IMR-90 (cell line): ENCODE results near the gene CDC73. TPM values are rescaled to one million over a fixed set of nuclear protein-coding genes. Genes with fewer than 3 reads are reported as not detected.

Experiments used
- ATAC-seq: fragments of 200-7000 bp; cut with Tn5 transposase; 2 replicates; pipeline ENCODE4 v1.9.1; 2020; ENCODE audit warnings: low read depth, mild to moderate bottlenecking, moderate library complexity
- BruUV-seq: library from RNA; stranded (reverse); fragments of 400-500 nt; replicated peaks from 2 replicates; lab custom pipeline; 2021; lab: Mats Ljungman, UMichigan
- CTCF ChIA-PET: fragments of 300-600 bp; formaldehyde crosslinking; extraction: SDS; loops from one replicate; lab custom pipeline; 2021; ENCODE audit warnings: antibody characterized with exemption; lab: Yijun Ruan, JAX
- POLR2A ChIA-PET: fragments of 300-600 bp; sonication (Branson Sonifier 250); formaldehyde crosslinking; loops from one replicate; lab custom pipeline; 2022; ENCODE audit warnings: antibody characterized with exemption; ENCODE audit not compliant: unreplicated experiment; lab: Charles Lee
- DNase-seq: peaks from one replicate; pipeline ENCODE4 v3.0.0; 2013
- H2AFZ ChIP-seq: replicated peaks from 2 replicates; pipeline ENCODE3; 2013; ENCODE audit warnings: low read length, mild to moderate bottlenecking; ENCODE audit not compliant: poor library complexity
- H2AK5ac ChIP-seq: 2 replicates; pipeline ENCODE4 v1.6.1; 2013; ENCODE audit warnings: low read depth, low read length, inconsistent platforms
- H2AK9ac ChIP-seq: replicated peaks from 2 replicates; pipeline ENCODE3; 2013; ENCODE audit warnings: mild to moderate bottlenecking, low read depth, low read length, moderate library complexity; ENCODE audit not compliant: poor library complexity
- H2BK120ac ChIP-seq: 2 replicates; pipeline ENCODE4 v1.6.1; 2013; ENCODE audit warnings: low read depth, low read length, inconsistent platforms
- H2BK15ac ChIP-seq: 3 replicates; pipeline ENCODE4 v1.6.1; 2013; ENCODE audit warnings: low read depth, low read length, inconsistent platforms
- H2BK20ac ChIP-seq: 2 replicates; pipeline ENCODE4 v1.6.1; 2013; ENCODE audit warnings: low read depth, mild to moderate bottlenecking, inconsistent platforms, low read length, moderate library complexity
- H2BK5ac ChIP-seq: 2 replicates; pipeline ENCODE4 v1.6.1; 2013; ENCODE audit warnings: mild to moderate bottlenecking, low read depth, low read length, inconsistent platforms; ENCODE audit not compliant: poor library complexity, severe bottlenecking
- H3K14ac ChIP-seq: replicated peaks from 2 replicates; pipeline ENCODE4 v1.6.1; 2013; ENCODE audit warnings: low read depth, low read length, inconsistent platforms
- H3K18ac ChIP-seq: 2 replicates; pipeline ENCODE4 v1.6.1; 2013; ENCODE audit warnings: low read depth, low read length, control low read depth
- H3K23ac ChIP-seq: 2 replicates; pipeline ENCODE4 v1.6.1; 2013; ENCODE audit warnings: low read depth, low read length, inconsistent platforms
- H3K27ac ChIP-seq: 2 replicates; pipeline ENCODE4 v1.5.1; 2013; ENCODE audit warnings: mild to moderate bottlenecking, control low read depth, low read length; ENCODE audit not compliant: insufficient read depth
- H3K27me3 ChIP-seq: 2 replicates; pipeline ENCODE4 v1.6.1; 2013; ENCODE audit warnings: low read length; ENCODE audit not compliant: control insufficient read depth, insufficient read depth
- H3K36me3 ChIP-seq: 2 replicates; pipeline ENCODE4 v1.6.1; 2013; ENCODE audit warnings: low read length, mixed read lengths; ENCODE audit not compliant: control insufficient read depth, insufficient read depth
- H3K4ac ChIP-seq: 2 replicates; pipeline ENCODE4 v1.6.1; 2013; ENCODE audit warnings: low read depth, low read length, inconsistent platforms
- H3K4me1 ChIP-seq: 2 replicates; pipeline ENCODE4 v1.6.1; 2013; ENCODE audit warnings: low read length, mixed read lengths; ENCODE audit not compliant: control insufficient read depth, insufficient read depth
- H3K4me2 ChIP-seq: 2 replicates; pipeline ENCODE4 v1.6.1; 2013; ENCODE audit warnings: low read depth, mild to moderate bottlenecking, control low read depth, low read length, moderate library complexity
- H3K4me3 ChIP-seq: 2 replicates; pipeline ENCODE4 v1.5.1; 2013; ENCODE audit warnings: low read depth, mild to moderate bottlenecking, control low read depth, low read length, moderate library complexity; ENCODE audit not compliant: insufficient read depth
- H3K56ac ChIP-seq: 2 replicates; pipeline ENCODE4 v1.6.1; 2013; ENCODE audit warnings: low read length, inconsistent platforms; ENCODE audit not compliant: insufficient read depth; ENCODE audit errors: extremely low read depth
- H3K79me1 ChIP-seq, 2 experiments: 2 replicates each; pipeline ENCODE4 v1.6.1; 2013; ENCODE audit warnings: low read length in 2 of 2, inconsistent platforms in 1 of 2, low read depth in 1 of 2
- H3K9ac ChIP-seq: 2 replicates; pipeline ENCODE4 v1.6.1; 2013; ENCODE audit warnings: low read depth, low read length, control low read depth
- H3K9me1 ChIP-seq: 2 replicates; pipeline ENCODE4 v1.6.1; 2013; ENCODE audit warnings: low read length, inconsistent platforms; ENCODE audit not compliant: insufficient read depth
- H3K9me3 ChIP-seq: 2 replicates; pipeline ENCODE4 v1.6.1; 2013; ENCODE audit warnings: low read length; ENCODE audit not compliant: control insufficient read depth, insufficient read depth
- H4K20me1 ChIP-seq: 2 replicates; pipeline ENCODE4 v1.6.1; 2013; ENCODE audit warnings: low read length, inconsistent platforms; ENCODE audit not compliant: insufficient read depth
- H4K5ac ChIP-seq: 2 replicates; pipeline ENCODE4 v1.6.1; 2013; ENCODE audit warnings: mild to moderate bottlenecking, low read depth, low read length, control low read depth
- H4K8ac ChIP-seq, 2 experiments: 2 replicates each; pipeline ENCODE4 v1.6.1; 2013; ENCODE audit warnings: low read depth in 2 of 2, low read length in 2 of 2, control low read depth in 1 of 2, inconsistent platforms in 1 of 2
- H4K91ac ChIP-seq: 2 replicates; pipeline ENCODE4 v1.6.1; 2013; ENCODE audit warnings: low read depth, low read length, inconsistent platforms; ENCODE audit not compliant: insufficient read depth
- BHLHE40 ChIP-seq: fragments of 150-350 bp; IDR thresholded peaks from 2 replicates; pipeline ENCODE4 v1.6.1; 2016; ENCODE audit warnings: mild to moderate bottlenecking, low read depth, low read length
- CEBPB ChIP-seq: IDR thresholded peaks from 2 replicates; pipeline ENCODE4 v1.6.1; 2012; ENCODE audit warnings: low read depth, low read length, improper control_type of control experiment
- CHD1 ChIP-seq: IDR thresholded peaks from 2 replicates; pipeline ENCODE4 v1.6.1; 2012; ENCODE audit warnings: low read depth, low read length, improper control_type of control experiment
- FOS ChIP-seq: fragments of 150-350 bp; IDR thresholded peaks from 2 replicates; pipeline ENCODE4 v1.6.1; 2016; ENCODE audit warnings: low read depth, low read length
- MAFK ChIP-seq: IDR thresholded peaks from 2 replicates; pipeline ENCODE4 v1.6.1; 2012; ENCODE audit warnings: low read depth, low read length, improper control_type of control experiment
- MAZ ChIP-seq: IDR thresholded peaks from 2 replicates; pipeline ENCODE4 v1.6.1; 2012; ENCODE audit warnings: low read depth, mild to moderate bottlenecking, low read length, improper control_type of control experiment, moderate library complexity, borderline replicate concordance
- MXI1 ChIP-seq: IDR thresholded peaks from 2 replicates; pipeline ENCODE4 v1.6.1; 2012; ENCODE audit warnings: low read depth, mild to moderate bottlenecking, low read length, moderate library complexity, borderline replicate concordance
- NFE2L2 ChIP-seq: fragments of 150-350 bp; IDR thresholded peaks from 2 replicates; pipeline ENCODE4 v1.6.1; 2016; ENCODE audit warnings: low read depth, mild to moderate bottlenecking, low read length
- POLR2A ChIP-seq: IDR thresholded peaks from 2 replicates; pipeline ENCODE4 v1.6.1; 2012; ENCODE audit warnings: mild to moderate bottlenecking, low read depth, low read length
- RAD21 ChIP-seq: IDR thresholded peaks from 2 replicates; pipeline ENCODE4 v1.6.1; 2012; ENCODE audit warnings: low read length, improper control_type of control experiment
- RCOR1 ChIP-seq: IDR thresholded peaks from 2 replicates; pipeline ENCODE4 v1.6.1; 2012; ENCODE audit warnings: mild to moderate bottlenecking, low read length, improper control_type of control experiment; ENCODE audit not compliant: insufficient replicate concordance
- RFX5 ChIP-seq: IDR thresholded peaks from 2 replicates; pipeline ENCODE4 v1.8.0; 2012; ENCODE audit warnings: low read depth, mild to moderate bottlenecking, low read length, moderate library complexity
- SMC3 ChIP-seq: fragments of 150-350 bp; IDR thresholded peaks from 2 replicates; pipeline ENCODE4 v1.6.1; 2016; ENCODE audit warnings: low read depth, mild to moderate bottlenecking, antibody characterized with exemption, low read length, moderate library complexity
- WGBS, 2 experiments: methylation state at CpG; one replicate each; pipeline versions ENCODE4 v1.1.5 to v1.1.7; 2013; ENCODE audit warnings: missing lambda C conversion rate in 2 of 2; ENCODE audit not compliant: insufficient read length in 1 of 2; ENCODE audit errors: extremely low coverage in 2 of 2; 5-methylcytosine and 5-hydroxymethylcytosine counted together
- dilution Hi-C: fragments of 300-500 bp; cut with HindIII; formaldehyde crosslinking; loops from one replicate; pipeline ENCODE4 v1.14.3; 2018; ENCODE audit warnings: low sequenced_read_pairs; ENCODE audit not compliant: unreplicated experiment
- in situ Hi-C: fragments of 300-500 bp; cut with MboI; formaldehyde crosslinking; loops from 3 replicates; pipeline ENCODE4 v1.14.3; 2019; ENCODE audit warnings: low sequenced_read_pairs, inconsistent platforms, mixed read lengths
- intact Hi-C: fragments of 100-400 bp; cut with micrococcal nuclease; formaldehyde crosslinking; loops from 2 replicates; pipeline ENCODE4 v1.10.0; 2022
- polyA plus RNA-seq, 3 experiments: library from polyadenylated mRNA; depleted of rRNA; stranded (reverse); fragments of >200 nt; gene quantifications; 2 replicates each; pipeline ENCODE4 v1.2.3, GENCODE V29; 2012; ENCODE audit warnings: low replicate concordance in 1 of 3
- total RNA-seq: library from RNA; depleted of rRNA; stranded (reverse); fragments of >200 nt; gene quantifications from 2 replicates; pipeline ENCODE4 v1.2.3, GENCODE V29; 2012
- TF ChIP-seq, protein P1 (sequence below): fragments of 150-350 bp; IDR thresholded peaks from 2 replicates; pipeline ENCODE4 v1.6.1; 2016; ENCODE audit warnings: low read depth, mild to moderate bottlenecking, low read length, moderate library complexity, borderline replicate concordance
- TF ChIP-seq, protein P2 (sequence below): conservative IDR thresholded peaks from 2 replicates; pipeline ENCODE4 v1.5.1; 2012; ENCODE audit warnings: mild to moderate bottlenecking, low read depth, low read length, improper control_type of control experiment
- TF ChIP-seq, protein P3 (sequence below): fragments of 150-350 bp; IDR thresholded peaks from 2 replicates; pipeline ENCODE4 v1.6.1; 2017; ENCODE audit warnings: mild to moderate bottlenecking, antibody characterized with exemption, low read length, low read depth

CDC73 gene
- total and polyA plus RNA-seq, 2 of the 4 experiments (the other 2 are of a cell fraction) = 22.1 to 29.6 TPM

DNA sequence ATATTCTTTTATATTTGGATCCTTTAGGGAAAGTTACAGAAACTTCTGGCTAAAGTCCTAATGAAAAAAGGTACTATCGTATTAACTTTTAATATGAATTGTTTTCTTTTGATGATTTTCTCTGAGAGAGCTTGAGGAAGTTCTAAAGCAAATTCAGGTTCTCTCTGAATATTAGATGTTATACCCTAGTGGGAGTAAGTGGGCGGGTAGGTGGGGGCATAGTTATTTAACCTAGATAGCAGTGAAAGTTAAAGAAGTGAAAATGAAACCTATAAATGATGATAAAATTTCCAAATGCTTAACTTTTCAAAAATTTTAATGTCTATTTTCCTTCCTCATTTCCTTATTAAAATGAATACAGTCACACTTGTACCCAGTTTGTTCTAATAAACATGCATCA is 90.8 kb downstream of the CDC73 start:
- H3K79me1 ChIP-seq = peaks cover 8 to 35% of the 10 kb centered on the region in 2 experiments
- in situ Hi-C loops (no loop called here), dilution Hi-C loops (no loop called here), intact Hi-C loops (no loop called here)
- H3K27ac ChIP-seq = no peak overlapping the region
- peaks cover 17% of the 10 kb centered on the region for H3K36me3 ChIP-seq
- DNase-seq = no peak
- H3K4ac ChIP-seq = no peak overlapping the region
- H2BK5ac ChIP-seq = no peak overlapping the region
- H2AK9ac ChIP-seq = no peak overlapping the region
- no peak overlapping the region for H2BK120ac ChIP-seq
- no peak for TF ChIP-seq POLR2A
- TF ChIP-seq, protein P1, sequence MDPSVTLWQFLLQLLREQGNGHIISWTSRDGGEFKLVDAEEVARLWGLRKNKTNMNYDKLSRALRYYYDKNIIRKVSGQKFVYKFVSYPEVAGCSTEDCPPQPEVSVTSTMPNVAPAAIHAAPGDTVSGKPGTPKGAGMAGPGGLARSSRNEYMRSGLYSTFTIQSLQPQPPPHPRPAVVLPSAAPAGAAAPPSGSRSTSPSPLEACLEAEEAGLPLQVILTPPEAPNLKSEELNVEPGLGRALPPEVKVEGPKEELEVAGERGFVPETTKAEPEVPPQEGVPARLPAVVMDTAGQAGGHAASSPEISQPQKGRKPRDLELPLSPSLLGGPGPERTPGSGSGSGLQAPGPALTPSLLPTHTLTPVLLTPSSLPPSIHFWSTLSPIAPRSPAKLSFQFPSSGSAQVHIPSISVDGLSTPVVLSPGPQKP = no peak
- no peak for TF ChIP-seq CHD1
- TF ChIP-seq, protein P2, sequence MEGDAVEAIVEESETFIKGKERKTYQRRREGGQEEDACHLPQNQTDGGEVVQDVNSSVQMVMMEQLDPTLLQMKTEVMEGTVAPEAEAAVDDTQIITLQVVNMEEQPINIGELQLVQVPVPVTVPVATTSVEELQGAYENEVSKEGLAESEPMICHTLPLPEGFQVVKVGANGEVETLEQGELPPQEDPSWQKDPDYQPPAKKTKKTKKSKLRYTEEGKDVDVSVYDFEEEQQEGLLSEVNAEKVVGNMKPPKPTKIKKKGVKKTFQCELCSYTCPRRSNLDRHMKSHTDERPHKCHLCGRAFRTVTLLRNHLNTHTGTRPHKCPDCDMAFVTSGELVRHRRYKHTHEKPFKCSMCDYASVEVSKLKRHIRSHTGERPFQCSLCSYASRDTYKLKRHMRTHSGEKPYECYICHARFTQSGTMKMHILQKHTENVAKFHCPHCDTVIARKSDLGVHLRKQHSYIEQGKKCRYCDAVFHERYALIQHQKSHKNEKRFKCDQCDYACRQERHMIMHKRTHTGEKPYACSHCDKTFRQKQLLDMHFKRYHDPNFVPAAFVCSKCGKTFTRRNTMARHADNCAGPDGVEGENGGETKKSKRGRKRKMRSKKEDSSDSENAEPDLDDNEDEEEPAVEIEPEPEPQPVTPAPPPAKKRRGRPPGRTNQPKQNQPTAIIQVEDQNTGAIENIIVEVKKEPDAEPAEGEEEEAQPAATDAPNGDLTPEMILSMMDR = no peak
- no peak for TF ChIP-seq MAZ
- no peak for TF ChIP-seq RAD21
- no peak for TF ChIP-seq RFX5
- TF ChIP-seq MAFK = no peak
- TF ChIP-seq, protein P3, sequence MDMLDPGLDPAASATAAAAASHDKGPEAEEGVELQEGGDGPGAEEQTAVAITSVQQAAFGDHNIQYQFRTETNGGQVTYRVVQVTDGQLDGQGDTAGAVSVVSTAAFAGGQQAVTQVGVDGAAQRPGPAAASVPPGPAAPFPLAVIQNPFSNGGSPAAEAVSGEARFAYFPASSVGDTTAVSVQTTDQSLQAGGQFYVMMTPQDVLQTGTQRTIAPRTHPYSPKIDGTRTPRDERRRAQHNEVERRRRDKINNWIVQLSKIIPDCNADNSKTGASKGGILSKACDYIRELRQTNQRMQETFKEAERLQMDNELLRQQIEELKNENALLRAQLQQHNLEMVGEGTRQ = no peak
- TF ChIP-seq BHLHE40 = no peak
- no peak for TF ChIP-seq NFE2L2
- TF ChIP-seq MXI1 = no peak
- TF ChIP-seq CEBPB = no peak
- no peak for TF ChIP-seq RCOR1
- no peak for TF ChIP-seq SMC3
- TF ChIP-seq FOS = no peak
- H4K5ac ChIP-seq = no peak overlapping the region
- ChIA-PET CTCF (interaction anchor here (1.2 kb wide), 1 partner anchor 10 kb away, joined by 3 read pairs; no protein-coding TSS in a partner anchor), POLR2A (no interaction called here)
- H3K9me1 ChIP-seq = no peaks in the 10 kb centered on the region
- H4K91ac ChIP-seq = no peak overlapping the region
- no peak overlapping the region for H3K4me3 ChIP-seq
- no peak overlapping the region for H4K8ac ChIP-seq
- WGBS, 2 experiments = no CpG with 5 or more reads among the region's 2 CpGs
- H3K27me3 ChIP-seq = no peaks in the 10 kb centered on the region
- H3K9ac ChIP-seq = no peak overlapping the region
- no peaks in the 10 kb centered on the region for H4K20me1 ChIP-seq
- no peak for ATAC-seq
- H3K18ac ChIP-seq = no peak overlapping the region
- H2AK5ac ChIP-seq = no peak overlapping the region
- no peak overlapping the region for H3K4me2 ChIP-seq
- peaks cover 3% of the 10 kb centered on the region for H3K9me3 ChIP-seq
- no TSS peak for BruUV-seq
- peaks cover 1% of the 10 kb centered on the region; the same call in 1 of the 2 replicates for H3K4me1 ChIP-seq
- no peak overlapping the region for H3K14ac ChIP-seq
- H3K56ac ChIP-seq = no peak overlapping the region
- no peak overlapping the region for H2AFZ ChIP-seq
- no peak overlapping the region for H2BK20ac ChIP-seq
- no peak overlapping the region for H2BK15ac ChIP-seq
- no peak overlapping the region for H3K23ac ChIP-seq
